SK-N-SH treated with all-trans-retinoic acid at 6 μM for 48 hours (cell line): ENCODE measurements around the gene CALHM2.
"Not testable (repeated sequence)": the region's sequence is repeated elsewhere in the genome, so short reads cannot be mapped to it uniquely, and the experiment has no call there.

ENCODE experiments used
- ATAC-seq: fragments of 200-7000 bp; cut with Tn5 transposase; 3 replicates; pipeline ENCODE4 v1.9.1; 2020; ENCODE audit warnings: mild to moderate bottlenecking, moderate library complexity
- ARNTL ChIP-seq: fragments of 450-650 bp; formaldehyde crosslinking; IDR thresholded peaks from 2 replicates; pipeline ENCODE4 v1.5.0; 2020; ENCODE audit warnings: low read depth, mild to moderate bottlenecking, moderate library complexity, borderline replicate concordance
- BACH2 ChIP-seq: fragments of 250-450 bp; sonication (Bioruptor Pico); IDR thresholded peaks from 2 replicates; pipeline ENCODE4 v1.9.0; 2021; ENCODE audit warnings: mild to moderate bottlenecking, borderline replicate concordance
- CREB5 ChIP-seq: fragments of 250-450 bp; sonication (Bioruptor Pico); IDR thresholded peaks from 2 replicates; pipeline ENCODE4 v1.5.1; 2020; ENCODE audit warnings: low read depth, mild to moderate bottlenecking, moderate library complexity
- CSDC2 ChIP-seq: fragments of 250-450 bp; sonication (Bioruptor Pico); IDR thresholded peaks from 2 replicates; pipeline ENCODE4 v1.5.0; 2020; ENCODE audit warnings: mild to moderate bottlenecking, moderate library complexity
- CSRNP3 ChIP-seq: fragments of 250-450 bp; sonication (Bioruptor Pico); IDR thresholded peaks from 2 replicates; pipeline ENCODE4 v1.5.1; 2021; ENCODE audit warnings: mild to moderate bottlenecking, moderate library complexity
- ESRRG ChIP-seq: fragments of 250-450 bp; sonication (Bioruptor Pico); IDR thresholded peaks from 2 replicates; pipeline ENCODE4 v1.6.1; 2021; ENCODE audit warnings: mild to moderate bottlenecking
- ISL1 ChIP-seq: fragments of 250-450 bp; sonication (Bioruptor Pico); IDR thresholded peaks from 2 replicates; pipeline ENCODE4 v2.1.2; 2022; ENCODE audit warnings: mild to moderate bottlenecking, moderate library complexity
- OSR1 ChIP-seq: fragments of 250-450 bp; sonication (Bioruptor Pico); IDR thresholded peaks from 2 replicates; pipeline ENCODE4 v1.8.0; 2022; ENCODE audit warnings: moderate library complexity, mild to moderate bottlenecking, inconsistent platforms
- PATZ1 ChIP-seq: fragments of 250-450 bp; sonication (Bioruptor Pico); IDR thresholded peaks from 2 replicates; pipeline ENCODE4 v1.8.0; 2020; ENCODE audit warnings: mild to moderate bottlenecking, moderate library complexity, borderline replicate concordance
- POU6F1 ChIP-seq: fragments of 250-450 bp; sonication (Bioruptor Pico); IDR thresholded peaks from 2 replicates; pipeline ENCODE4 v1.8.0; 2021; ENCODE audit warnings: low read depth, mild to moderate bottlenecking, moderate library complexity, borderline replicate concordance
- PPARA ChIP-seq: fragments of 250-450 bp; sonication (Bioruptor Pico); IDR thresholded peaks from 2 replicates; pipeline ENCODE4 v1.5.0; 2020; ENCODE audit warnings: mild to moderate bottlenecking, borderline replicate concordance
- RARB ChIP-seq: fragments of 250-450 bp; sonication (Bioruptor Pico); IDR thresholded peaks from 2 replicates; pipeline ENCODE4 v1.8.0; 2021; ENCODE audit warnings: mild to moderate bottlenecking, moderate library complexity
- SNAI2 ChIP-seq: fragments of 250-450 bp; sonication (Bioruptor Pico); IDR thresholded peaks from 2 replicates; pipeline ENCODE4 v1.5.0; 2020; ENCODE audit warnings: mild to moderate bottlenecking, moderate library complexity
- TOX ChIP-seq: fragments of 250-450 bp; sonication (Bioruptor Pico); IDR thresholded peaks from 2 replicates; pipeline ENCODE4 v1.8.0; 2021; ENCODE audit warnings: mild to moderate bottlenecking, moderate library complexity, borderline replicate concordance
- TSHZ2 ChIP-seq: fragments of 250-450 bp; sonication (Bioruptor Pico); IDR thresholded peaks from 2 replicates; pipeline ENCODE4 v1.5.0; 2020; ENCODE audit warnings: mild to moderate bottlenecking, moderate library complexity
- ZC3H10 ChIP-seq: fragments of 250-450 bp; sonication (Bioruptor Pico); IDR thresholded peaks from 2 replicates; pipeline ENCODE4 v1.5.1; 2021; ENCODE audit warnings: mild to moderate bottlenecking, moderate library complexity
- ZFP3 ChIP-seq: fragments of 250-450 bp; sonication (Bioruptor Pico); IDR thresholded peaks from 2 replicates; pipeline ENCODE4 v1.5.0; 2020; ENCODE audit warnings: mild to moderate bottlenecking, moderate library complexity
- ZFP30 ChIP-seq: fragments of 450-650 bp; formaldehyde crosslinking; IDR thresholded peaks from 2 replicates; pipeline ENCODE4 v1.5.0; 2022; ENCODE audit warnings: mild to moderate bottlenecking, moderate library complexity
- ZNF565 ChIP-seq: fragments of 450-650 bp; formaldehyde crosslinking; conservative IDR thresholded peaks from 2 replicates; pipeline ENCODE4 v1.5.0; 2020; ENCODE audit warnings: low read depth, mild to moderate bottlenecking, moderate library complexity
- ZNF70 ChIP-seq: fragments of 450-650 bp; formaldehyde crosslinking; IDR thresholded peaks from 2 replicates; pipeline ENCODE4 v1.5.0; 2020; ENCODE audit warnings: mild to moderate bottlenecking, moderate library complexity

CALHM2 gene

GRCh38 chr10:103490986-103491314, 38.8 kb upstream of the CALHM2 start (continued):
- no peak for TF ChIP-seq POU6F1
- TF ChIP-seq SNAI2: no peak
- no peak for TF ChIP-seq ZC3H10
- TF ChIP-seq ZFP30 (CRISPR knock-in tag): no peak
- no peak for TF ChIP-seq TOX (CRISPR knock-in tag)
- no peak for TF ChIP-seq TSHZ2
- no peak for TF ChIP-seq CSRNP3 (CRISPR knock-in tag)
- no peak for TF ChIP-seq PPARA (CRISPR knock-in tag)
- no peak for TF ChIP-seq ZNF70 (CRISPR knock-in tag)

- ATAC-seq: no peak
- TF ChIP-seq ZNF565 (CRISPR knock-in tag): no peak
- TF ChIP-seq RARB: no peak
- TF ChIP-seq CSRNP3 (CRISPR knock-in tag): no peak
- no peak for TF ChIP-seq TOX (CRISPR knock-in tag)
- no peak for TF ChIP-seq ZNF70 (CRISPR knock-in tag)
- no peak for TF ChIP-seq ZFP3
- TF ChIP-seq ZFP30 (CRISPR knock-in tag): no peak
- no peak for TF ChIP-seq OSR1 (CRISPR knock-in tag)
- TF ChIP-seq ISL1: no peak
- TF ChIP-seq PPARA (CRISPR knock-in tag): no peak
- no peak for TF ChIP-seq SNAI2
- no peak for TF ChIP-seq ARNTL (CRISPR knock-in tag)
- TF ChIP-seq, all 23 proteins: peak for 0
Observed at GRCh38 chr10:103487410-103487708, 35.2 kb upstream of the CALHM2 start.

GRCh38 chr10:103486635-103487409, 34.7 kb upstream of the CALHM2 start:
- ATAC-seq: not testable (repeated sequence)

- TF ChIP-seq ZNF70 (CRISPR knock-in tag) (no peak), SNAI2 (no peak), PPARA (CRISPR knock-in tag) (no peak), CREB5 (CRISPR knock-in tag) (no peak), CSDC2 (CRISPR knock-in tag) (no peak), CSRNP3 (CRISPR knock-in tag) (no peak), PATZ1 (CRISPR knock-in tag) (no peak), ESRRG (CRISPR knock-in tag) (no peak), BACH2 (CRISPR knock-in tag) (no peak)
- peak; percentile 79 for ATAC-seq
Observed at GRCh38 chr10:103481974-103482531, 29.9 kb upstream of the CALHM2 start.
